ENCODE measurements around the gene MYD88. TPM values are rescaled to one million over a fixed set of nuclear protein-coding genes. Genes with fewer than 3 reads are reported as not detected.

MYD88 gene
- total RNA-seq, 1 experiment from 2014 or later = 19.2 TPM

GRCh38 chr3:38109580-38110313 lies 28.7 kb upstream of the MYD88 start:
- POLR2A ChIA-PET = interaction anchor here (1.1 kb wide), 1 partner anchor 11 kb away, joined by 3 read pairs; no protein-coding TSS in a partner anchor
- Mint-ChIP-seq H3K36me3 (peaks cover 8% of the 10 kb centered on the region; the same call in 1 of the 2 replicates), H3K4me3 (no peak overlapping the region), H3K4me1 (no peaks in the 10 kb centered on the region), H3K9me3 (peaks cover 12% of the 10 kb centered on the region), H3K27ac (no peak overlapping the region), H3K27me3 (ENCODE audit: low read depth) (no peaks in the 10 kb centered on the region; the same call in 1 of the 2 replicates)
- TF ChIP-seq E2F5 (CRISPR knock-in tag; IDR thresholded peaks at IDR 0.05) (no peak), IRF1 (CRISPR knock-in tag; IDR thresholded peaks at IDR 0.05) (no peak), FOXP4 (CRISPR knock-in tag; IDR thresholded peaks at IDR 0.05) (no peak), MYBL2 (CRISPR knock-in tag; IDR thresholded peaks at IDR 0.05) (no peak), EMX1 (CRISPR knock-in tag; IDR thresholded peaks at IDR 0.05) (no peak), KAT7 (CRISPR knock-in tag; IDR thresholded peaks at IDR 0.05; ENCODE audit: borderline replicate concordance) (no peak), NR3C1 (CRISPR knock-in tag; conservative IDR thresholded peaks at IDR 0.05; ENCODE audit: low read depth) (no peak), NR2C2 (CRISPR knock-in tag; IDR thresholded peaks at IDR 0.05) (no peak), GRHL2 (CRISPR knock-in tag; IDR thresholded peaks at IDR 0.05; ENCODE audit: insufficient replicate concordance, severe bottlenecking) (no peak), TEAD1 (CRISPR knock-in tag; IDR thresholded peaks at IDR 0.05) (no peak), PRDM15 (CRISPR knock-in tag; IDR thresholded peaks at IDR 0.05) (no peak), ZNF281 (CRISPR knock-in tag; IDR thresholded peaks at IDR 0.05) (no peak), ZNF263 (CRISPR knock-in tag; IDR thresholded peaks at IDR 0.05; ENCODE audit: low read depth) (no peak)
- ATAC-seq (no peak), DNase-seq (ENCODE audit: low spot score) (no peak)
- CTCF ChIA-PET = interaction anchor here (0.6 to 1.1 kb wide), 2 partner anchors 8 to 80 kb away, joined by 3 read pairs; partner anchors contain the start of gene PLCD1
